ENCODE measurements around the gene PTX3.

Gene PTX3

DNA sequence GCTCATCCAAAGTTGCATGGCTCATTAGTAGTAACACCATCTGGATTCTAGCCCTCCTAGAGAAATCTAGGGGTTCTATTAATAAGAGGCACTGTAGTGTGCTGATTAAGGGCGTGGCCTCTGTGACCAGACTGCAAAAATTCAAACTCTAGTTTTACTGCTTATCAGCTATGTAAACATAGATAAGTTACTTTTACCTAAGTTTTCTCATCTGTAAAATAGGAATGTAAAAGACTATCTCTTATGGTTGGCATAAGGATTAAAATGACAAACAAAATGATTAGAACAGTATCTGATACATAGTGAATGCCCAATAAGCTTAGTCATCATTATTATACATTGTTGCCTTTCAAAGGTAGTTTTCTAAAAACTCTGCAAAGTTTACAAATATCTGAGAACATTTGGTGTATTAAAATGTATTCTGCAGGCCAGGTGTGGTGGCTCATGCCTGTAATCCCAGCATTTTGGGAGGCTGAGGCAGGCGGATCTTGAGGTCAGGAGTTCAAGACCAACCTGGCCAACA, 4.5 kb downstream of the PTX3 start:
- TF ChIP-seq EZH2phosphoT487 (conservative IDR thresholded peaks at IDR 0.05; ENCODE audit: low read length) = no peak
- TF ChIP-seq, protein P1, sequence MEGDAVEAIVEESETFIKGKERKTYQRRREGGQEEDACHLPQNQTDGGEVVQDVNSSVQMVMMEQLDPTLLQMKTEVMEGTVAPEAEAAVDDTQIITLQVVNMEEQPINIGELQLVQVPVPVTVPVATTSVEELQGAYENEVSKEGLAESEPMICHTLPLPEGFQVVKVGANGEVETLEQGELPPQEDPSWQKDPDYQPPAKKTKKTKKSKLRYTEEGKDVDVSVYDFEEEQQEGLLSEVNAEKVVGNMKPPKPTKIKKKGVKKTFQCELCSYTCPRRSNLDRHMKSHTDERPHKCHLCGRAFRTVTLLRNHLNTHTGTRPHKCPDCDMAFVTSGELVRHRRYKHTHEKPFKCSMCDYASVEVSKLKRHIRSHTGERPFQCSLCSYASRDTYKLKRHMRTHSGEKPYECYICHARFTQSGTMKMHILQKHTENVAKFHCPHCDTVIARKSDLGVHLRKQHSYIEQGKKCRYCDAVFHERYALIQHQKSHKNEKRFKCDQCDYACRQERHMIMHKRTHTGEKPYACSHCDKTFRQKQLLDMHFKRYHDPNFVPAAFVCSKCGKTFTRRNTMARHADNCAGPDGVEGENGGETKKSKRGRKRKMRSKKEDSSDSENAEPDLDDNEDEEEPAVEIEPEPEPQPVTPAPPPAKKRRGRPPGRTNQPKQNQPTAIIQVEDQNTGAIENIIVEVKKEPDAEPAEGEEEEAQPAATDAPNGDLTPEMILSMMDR (IDR thresholded peaks at IDR 0.05; ENCODE audit: insufficient read depth, low read length, poor library complexity, severe bottlenecking) = no peak
- no peaks in the 10 kb centered on the region for H3F3A ChIP-seq (ENCODE audit: insufficient read depth)
- H3K27ac ChIP-seq (ENCODE audit: low read depth, low read length) = no peak overlapping the region
- no peak overlapping the region for H3K4me2 ChIP-seq (ENCODE audit: low read depth, low read length, poor library complexity, severe bottlenecking)
- H3K9me2 ChIP-seq (replicated peaks; ENCODE audit: insufficient read depth, low read length) = no peaks in the 10 kb centered on the region
- no peak overlapping the region for H3K9ac ChIP-seq (ENCODE audit: low read length)
- no peaks in the 10 kb centered on the region for H4K20me1 ChIP-seq (ENCODE audit: low read depth, low read length)
- H3K4me3 ChIP-seq (ENCODE audit: insufficient read depth, low read length, poor library complexity, severe bottlenecking) = no peak overlapping the region
- H3K79me2 ChIP-seq (ENCODE audit: insufficient read depth, low read length) = no peaks in the 10 kb centered on the region
- H2AFZ ChIP-seq (ENCODE audit: low read depth, low read length, severe bottlenecking) = no peak overlapping the region
- H3K36me3 ChIP-seq (ENCODE audit: low read length) = no peaks in the 10 kb centered on the region
- H3K27me3 ChIP-seq (ENCODE audit: low read length) = no peaks in the 10 kb centered on the region
- H3K9me3 ChIP-seq (ENCODE audit: insufficient read depth, low read length) = no peaks in the 10 kb centered on the region

DNA sequence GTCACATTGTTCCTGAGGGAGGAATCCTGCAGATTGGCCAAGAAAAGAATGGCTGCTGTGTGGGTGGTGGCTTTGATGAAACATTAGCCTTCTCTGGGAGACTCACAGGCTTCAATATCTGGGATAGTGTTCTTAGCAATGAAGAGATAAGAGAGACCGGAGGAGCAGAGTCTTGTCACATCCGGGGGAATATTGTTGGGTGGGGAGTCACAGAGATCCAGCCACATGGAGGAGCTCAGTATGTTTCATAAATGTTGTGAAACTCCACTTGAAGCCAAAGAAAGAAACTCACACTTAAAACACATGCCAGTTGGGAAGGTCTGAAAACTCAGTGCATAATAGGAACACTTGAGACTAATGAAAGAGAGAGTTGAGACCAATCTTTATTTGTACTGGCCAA, 6.1 kb downstream of the PTX3 start:
- H3K9me2 ChIP-seq (replicated peaks; ENCODE audit: insufficient read depth, low read length) = no peaks in the 10 kb centered on the region
- TF ChIP-seq, protein P1 (IDR thresholded peaks at IDR 0.05; ENCODE audit: insufficient read depth, low read length, poor library complexity, severe bottlenecking) = no peak
- TF ChIP-seq EZH2phosphoT487 (conservative IDR thresholded peaks at IDR 0.05; ENCODE audit: low read length) = no peak
- H4K20me1 ChIP-seq (ENCODE audit: low read depth, low read length) = no peaks in the 10 kb centered on the region
- no peaks in the 10 kb centered on the region for H3F3A ChIP-seq (ENCODE audit: insufficient read depth)
- no peaks in the 10 kb centered on the region for H3K9me3 ChIP-seq (ENCODE audit: insufficient read depth, low read length)
- H3K4me3 ChIP-seq (ENCODE audit: insufficient read depth, low read length, poor library complexity, severe bottlenecking) = no peak overlapping the region
- no peak overlapping the region for H3K27ac ChIP-seq (ENCODE audit: low read depth, low read length)
- H3K36me3 ChIP-seq (ENCODE audit: low read length) = no peaks in the 10 kb centered on the region
- no peak overlapping the region for H3K4me2 ChIP-seq (ENCODE audit: low read depth, low read length, poor library complexity, severe bottlenecking)
- H3K9ac ChIP-seq (ENCODE audit: low read length) = no peak overlapping the region
- no peak overlapping the region for H2AFZ ChIP-seq (ENCODE audit: low read depth, low read length, severe bottlenecking)
- H3K27me3 ChIP-seq (ENCODE audit: low read length) = no peaks in the 10 kb centered on the region
- H3K79me2 ChIP-seq (ENCODE audit: insufficient read depth, low read length) = no peaks in the 10 kb centered on the region

DNA sequence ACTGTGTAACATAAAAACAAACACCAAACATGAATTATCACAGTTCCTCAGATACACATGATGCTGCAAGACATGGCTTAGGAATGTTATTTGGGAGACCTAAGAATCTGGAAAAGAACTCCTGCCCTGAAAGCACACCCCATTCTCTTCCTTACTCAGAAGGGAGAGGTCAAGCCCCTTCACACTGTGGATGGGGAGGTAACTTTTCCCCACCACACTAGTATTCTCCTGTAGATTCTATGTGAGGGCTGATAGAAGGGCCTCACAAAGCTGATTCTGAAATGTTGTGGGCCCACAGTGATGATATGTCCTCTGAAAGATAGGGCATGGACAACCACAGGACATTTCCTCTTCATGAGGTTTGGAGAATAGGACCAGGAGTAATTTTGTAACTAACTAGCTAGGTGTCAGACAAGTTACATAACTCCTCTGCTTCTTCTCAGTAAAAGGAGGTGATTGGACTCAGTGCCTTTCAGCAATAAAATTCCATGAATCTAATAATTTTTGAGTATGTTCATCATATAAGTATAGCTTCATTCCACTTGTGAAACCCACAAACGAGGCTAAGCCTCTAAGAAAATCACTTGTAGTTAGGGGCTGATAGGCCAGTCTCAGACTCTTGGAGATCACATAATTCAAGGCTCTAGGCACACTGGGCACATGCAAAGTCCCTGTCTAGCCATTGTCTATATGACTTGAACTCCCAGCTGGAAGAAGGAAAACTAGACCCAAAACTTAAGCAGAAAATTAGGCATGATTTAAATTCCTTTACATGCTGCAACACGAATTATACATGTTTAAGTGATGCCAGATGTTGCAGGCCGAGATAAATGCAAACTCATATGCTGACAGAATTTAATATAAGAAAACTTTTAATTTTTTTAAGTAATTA, 7.5 kb downstream of the PTX3 start:
- Histone ChIP-seq H4K20me1 (ENCODE audit: low read depth, low read length) (no peaks in the 10 kb centered on the region), H3K4me3 (ENCODE audit: insufficient read depth, low read length, poor library complexity, severe bottlenecking) (no peak overlapping the region), H3K9me3 (ENCODE audit: insufficient read depth, low read length) (no peaks in the 10 kb centered on the region), H3K27me3 (ENCODE audit: low read length) (no peaks in the 10 kb centered on the region), H3K9ac (ENCODE audit: low read length) (no peak overlapping the region), H3K36me3 (ENCODE audit: low read length) (no peaks in the 10 kb centered on the region), H3K4me2 (ENCODE audit: low read depth, low read length, poor library complexity, severe bottlenecking) (no peak overlapping the region), H3K27ac (ENCODE audit: low read depth, low read length) (no peak overlapping the region), H3F3A (ENCODE audit: insufficient read depth) (no peaks in the 10 kb centered on the region), H3K9me2 (replicated peaks; ENCODE audit: insufficient read depth, low read length) (no peaks in the 10 kb centered on the region), H2AFZ (ENCODE audit: low read depth, low read length, severe bottlenecking) (no peak overlapping the region), H3K79me2 (ENCODE audit: insufficient read depth, low read length) (no peaks in the 10 kb centered on the region)
- TF ChIP-seq, protein P1 (IDR thresholded peaks at IDR 0.05; ENCODE audit: insufficient read depth, low read length, poor library complexity, severe bottlenecking) = no peak
- TF ChIP-seq EZH2phosphoT487 (conservative IDR thresholded peaks at IDR 0.05; ENCODE audit: low read length) = no peak

All from SU-DHL-6 (cell line).